HG03066 (cell line): ENCODE results near the gene ANKMY1.
"Not testable (repeated sequence)": the region's sequence is repeated elsewhere in the genome, so short reads cannot be mapped to it uniquely, and the experiment has no call there.

Experiments
- ATAC-seq: cut with Tn5 transposase; IDR thresholded peaks from one replicate; pipeline ENCODE4 v1.9.1; 2021; ENCODE audit warnings: low read depth; ENCODE audit not compliant: unreplicated experiment

ANKMY1 gene

DNA sequence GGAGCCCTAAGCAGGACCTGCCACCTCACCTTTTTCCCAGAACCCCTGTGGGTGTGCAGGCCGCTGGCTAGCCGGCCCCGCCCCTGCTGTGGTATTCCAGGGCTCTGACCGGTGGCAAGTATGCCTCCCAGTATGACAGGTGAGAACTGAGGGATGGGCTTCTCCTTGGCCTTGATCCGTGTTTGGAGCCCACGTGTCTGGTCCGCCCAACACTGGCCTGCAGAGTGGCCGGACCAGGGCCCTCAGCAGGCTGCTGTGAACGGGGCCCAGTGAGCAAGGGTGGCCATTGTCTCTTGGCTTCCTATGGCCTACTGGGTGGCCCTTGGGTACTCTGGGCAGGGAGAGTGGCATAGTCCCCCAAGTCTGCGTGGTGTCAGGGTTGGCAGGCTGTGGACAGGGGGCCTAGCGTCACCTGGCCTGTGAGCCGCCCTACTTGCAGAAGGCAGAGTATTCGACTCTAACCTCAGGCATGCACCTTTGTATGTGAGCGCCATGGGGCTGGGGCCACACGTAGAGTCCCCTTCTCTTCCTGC is 12.3 kb upstream of the ANKMY1 start:
- ATAC-seq, result no peak

DNA sequence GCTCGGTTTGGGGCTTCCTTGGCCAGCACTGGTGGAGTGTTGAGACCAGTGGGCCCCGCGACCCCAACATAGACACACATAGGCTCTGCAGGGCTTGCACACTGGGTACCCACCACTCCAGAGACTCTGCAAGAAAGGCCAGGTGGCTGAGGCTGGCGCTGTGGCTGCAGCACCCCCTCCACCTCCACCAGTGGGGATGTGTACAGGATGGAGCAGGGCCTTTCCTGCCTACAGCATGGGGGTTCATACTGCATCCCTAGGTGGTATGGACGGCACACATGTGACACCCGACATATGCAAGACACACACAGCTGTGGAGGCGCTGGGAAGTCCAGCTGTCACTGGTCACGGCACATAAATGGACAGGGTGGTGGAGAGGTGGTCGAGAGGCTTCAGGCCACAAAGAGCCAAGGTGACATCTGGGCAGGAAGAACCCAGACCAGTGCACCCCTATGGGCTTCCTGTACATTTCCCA is 11.8 kb upstream of the ANKMY1 start:
- ATAC-seq, result no peak

DNA sequence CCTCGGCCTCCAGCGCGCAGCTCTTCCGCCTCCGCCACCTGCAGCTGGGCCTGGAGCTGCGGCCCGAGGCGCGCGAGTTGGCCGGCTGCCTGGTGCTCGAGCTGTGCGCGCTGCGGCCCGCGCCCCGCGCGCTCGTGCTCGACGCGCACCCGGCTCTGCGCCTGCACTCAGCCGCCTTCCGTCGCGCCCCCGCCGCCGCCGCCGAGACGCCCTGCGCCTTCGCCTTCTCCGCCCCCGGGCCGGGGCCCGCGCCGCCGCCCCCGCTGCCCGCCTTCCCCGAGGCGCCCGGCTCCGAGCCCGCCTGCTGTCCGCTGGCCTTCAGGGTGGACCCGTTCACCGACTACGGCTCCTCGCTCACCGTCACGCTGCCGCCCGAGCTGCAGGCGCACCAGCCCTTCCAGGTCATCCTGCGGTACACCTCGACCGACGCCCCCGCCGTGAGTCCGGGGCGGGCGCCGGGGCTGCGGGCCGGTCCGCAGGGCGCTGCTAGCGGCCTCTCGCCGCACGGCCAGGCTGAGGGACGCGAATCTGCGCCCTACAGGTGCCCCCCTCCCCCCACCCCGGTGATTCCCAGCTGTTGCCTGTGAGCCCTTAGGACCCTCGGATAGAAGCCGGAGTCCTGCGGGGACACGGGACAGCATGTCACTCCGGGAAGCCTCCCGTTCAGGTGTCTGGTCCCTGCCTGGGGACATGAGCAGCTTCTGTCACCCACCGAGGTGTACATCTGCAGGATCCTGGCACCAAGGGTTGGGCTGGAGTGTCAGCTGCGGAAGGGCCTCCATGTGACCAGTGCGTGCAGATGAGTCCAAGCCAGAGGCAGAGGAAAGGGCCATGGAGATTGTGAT is 11.1 kb upstream of the ANKMY1 start:
- ATAC-seq, result no peak

DNA sequence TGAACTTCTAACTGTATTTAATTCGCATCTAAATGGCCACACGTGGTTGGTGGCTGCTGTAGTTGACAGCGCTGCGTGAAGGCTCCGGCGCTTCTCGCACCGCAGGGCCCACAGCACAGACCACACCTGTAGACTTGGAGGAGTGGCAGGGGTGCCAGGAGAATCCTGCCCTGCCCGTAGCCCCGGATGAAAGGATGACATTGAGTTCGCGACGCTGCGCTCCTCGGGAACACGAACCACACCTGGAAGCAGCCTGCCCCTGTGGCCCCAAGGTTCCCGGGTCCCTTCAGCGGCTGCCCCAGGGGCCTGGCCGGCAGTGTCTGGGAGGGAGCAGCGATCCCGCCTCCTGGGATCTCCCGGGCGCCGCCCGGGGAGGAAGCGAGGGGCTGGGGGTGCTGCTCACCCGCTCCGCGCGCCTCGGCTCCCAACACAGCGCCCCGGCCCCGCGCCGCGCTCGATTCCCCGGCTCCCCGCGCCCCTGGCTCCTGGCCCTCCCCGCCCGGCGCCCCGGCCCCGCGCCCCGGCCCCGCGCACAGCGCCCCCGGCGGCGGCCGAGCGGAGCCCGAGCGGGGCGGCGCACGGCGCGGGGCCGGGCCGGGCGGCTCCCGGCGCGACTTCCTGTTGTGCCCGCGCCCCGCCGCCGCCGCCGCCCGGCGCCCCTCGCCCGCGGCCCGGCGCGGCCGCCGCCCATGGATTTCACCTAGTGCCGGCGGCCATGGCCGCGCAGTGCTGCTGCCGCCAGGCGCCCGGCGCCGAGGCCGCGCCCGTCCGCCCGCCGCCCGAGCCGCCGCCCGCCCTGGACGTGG is 10.3 kb upstream of the ANKMY1 start, which contains the start of gene RNPEPL1:
Gene RNPEPL1, plus strand, starts transcription at position 613 of the 806 bp plus-strand sequence. Its CDS starts 103 bp downstream, at position 716.
- no peak for ATAC-seq

DNA sequence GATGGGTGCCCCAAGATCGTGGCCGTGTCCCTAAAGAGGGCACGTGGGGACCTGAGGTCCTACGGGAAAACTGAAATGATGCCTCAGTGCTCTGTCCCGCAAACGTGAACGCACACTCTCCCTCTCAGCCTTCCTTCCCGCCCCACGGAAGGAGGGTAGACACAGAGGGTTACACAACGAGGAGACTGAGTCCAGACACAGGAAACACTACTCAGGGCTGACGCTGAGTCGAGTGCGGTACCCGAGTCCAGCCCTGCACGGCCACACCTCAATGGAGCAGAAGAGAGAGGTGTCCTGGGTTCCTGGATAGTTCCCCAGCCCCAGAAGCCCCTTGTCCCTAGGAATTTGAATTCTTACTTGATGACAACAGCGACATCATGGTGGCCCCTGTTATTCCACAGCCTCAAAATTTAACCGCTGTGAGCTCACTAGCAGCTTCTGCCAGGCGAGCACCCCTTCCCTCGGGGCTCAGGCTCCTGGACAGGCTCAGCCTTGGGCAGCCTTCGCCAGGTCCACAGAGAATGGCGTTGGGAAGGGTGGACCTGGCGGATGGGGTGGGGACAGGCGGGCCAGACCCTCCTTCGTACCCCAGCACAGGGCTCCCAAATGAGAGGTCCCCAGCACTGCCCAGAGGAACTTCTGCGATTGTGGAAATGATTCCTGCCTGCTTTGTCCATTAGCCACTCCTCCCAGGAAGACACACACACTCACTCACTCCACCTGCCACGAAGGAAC is 9.5 kb upstream of the ANKMY1 start:
- ATAC-seq, result no peak

DNA sequence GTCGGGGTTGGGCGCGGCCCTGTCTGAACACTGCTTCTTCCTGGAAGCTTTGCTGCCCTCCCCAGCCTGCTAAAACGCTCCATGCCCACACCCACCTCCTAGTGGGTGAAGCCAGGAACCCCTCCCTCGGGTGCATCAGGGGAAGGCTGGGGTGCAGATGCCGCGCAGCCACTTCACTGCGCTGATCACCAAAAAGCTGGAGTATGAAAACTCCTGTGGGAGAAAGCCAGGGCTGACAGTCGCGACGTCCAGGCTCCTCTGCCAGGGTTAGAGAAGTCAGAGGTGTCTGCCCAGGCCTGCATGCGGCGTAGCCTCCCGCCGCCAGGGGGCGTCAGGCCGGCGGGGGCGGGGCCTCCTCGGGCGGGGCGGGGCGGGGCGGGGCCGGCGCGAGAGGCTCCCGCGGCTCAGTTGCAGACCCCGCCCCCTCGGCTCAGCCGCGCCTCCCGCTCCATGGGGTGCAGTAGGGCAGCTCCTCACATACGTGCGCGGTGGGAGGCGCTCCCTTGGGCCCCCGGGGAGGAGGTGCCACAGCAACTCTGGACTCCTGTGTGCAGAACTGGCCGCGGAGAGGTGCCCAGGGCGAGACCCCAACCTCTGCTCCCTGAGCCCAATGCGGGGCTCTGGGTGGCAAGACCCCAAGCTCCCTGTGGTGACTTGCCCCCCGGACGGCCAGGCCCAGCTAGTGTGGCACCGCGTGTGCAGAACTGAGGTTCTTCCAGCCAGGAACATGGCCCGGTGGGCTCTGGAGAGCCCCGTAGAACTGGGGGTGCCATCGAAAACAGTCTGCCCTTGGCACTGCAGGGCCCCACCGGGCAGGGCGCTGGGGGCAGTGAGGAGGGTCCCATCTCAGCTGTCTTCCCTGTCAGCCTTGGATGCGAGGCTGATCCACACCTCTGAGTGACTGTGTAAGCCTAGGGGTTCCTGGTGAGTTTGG is 8.7 kb upstream of the ANKMY1 start:
- ATAC-seq, result peak; percentile 44

DNA sequence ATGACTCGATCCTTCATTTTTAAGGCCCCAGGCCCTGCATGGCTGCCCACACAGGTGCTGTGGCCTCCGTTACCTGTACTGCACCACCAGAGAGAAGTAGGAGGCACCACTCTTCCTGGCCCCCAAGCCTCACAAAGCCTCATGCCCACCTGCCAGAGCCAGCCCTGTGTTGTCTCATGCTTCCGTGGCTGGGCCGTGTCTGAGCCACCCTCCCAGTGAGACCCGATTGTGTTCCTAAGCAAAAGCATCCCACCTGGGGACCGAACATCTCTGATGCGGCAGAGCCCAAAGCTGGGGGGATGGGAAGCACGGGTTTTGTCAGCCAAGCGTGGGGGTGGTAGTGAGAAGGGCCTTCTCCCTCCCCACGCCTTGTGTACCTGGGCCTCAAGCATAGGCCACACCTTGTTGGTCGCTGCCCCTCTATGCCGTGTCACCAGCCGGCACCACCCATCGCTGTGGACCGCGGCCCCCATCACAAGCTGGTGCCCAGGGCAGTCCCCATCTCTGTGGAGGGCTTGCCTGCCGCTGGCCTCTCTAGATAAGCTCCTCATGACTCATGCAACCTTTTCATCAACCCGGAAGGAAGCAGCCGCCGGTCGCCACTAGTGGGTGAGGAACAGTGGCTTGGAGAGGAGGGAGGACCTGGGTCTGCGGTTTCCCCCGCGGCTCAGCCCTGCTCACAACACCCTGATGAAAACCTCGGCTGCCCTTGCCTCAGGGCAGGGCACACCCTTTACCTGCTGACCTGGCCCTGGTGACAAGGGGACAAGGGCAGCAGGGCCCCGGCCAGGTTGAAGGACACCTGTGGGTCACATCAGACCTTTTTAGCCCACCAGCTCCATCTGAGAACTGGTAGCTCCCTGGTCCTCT is 7.8 kb upstream of the ANKMY1 start:
- ATAC-seq, result peak; percentile 35

DNA sequence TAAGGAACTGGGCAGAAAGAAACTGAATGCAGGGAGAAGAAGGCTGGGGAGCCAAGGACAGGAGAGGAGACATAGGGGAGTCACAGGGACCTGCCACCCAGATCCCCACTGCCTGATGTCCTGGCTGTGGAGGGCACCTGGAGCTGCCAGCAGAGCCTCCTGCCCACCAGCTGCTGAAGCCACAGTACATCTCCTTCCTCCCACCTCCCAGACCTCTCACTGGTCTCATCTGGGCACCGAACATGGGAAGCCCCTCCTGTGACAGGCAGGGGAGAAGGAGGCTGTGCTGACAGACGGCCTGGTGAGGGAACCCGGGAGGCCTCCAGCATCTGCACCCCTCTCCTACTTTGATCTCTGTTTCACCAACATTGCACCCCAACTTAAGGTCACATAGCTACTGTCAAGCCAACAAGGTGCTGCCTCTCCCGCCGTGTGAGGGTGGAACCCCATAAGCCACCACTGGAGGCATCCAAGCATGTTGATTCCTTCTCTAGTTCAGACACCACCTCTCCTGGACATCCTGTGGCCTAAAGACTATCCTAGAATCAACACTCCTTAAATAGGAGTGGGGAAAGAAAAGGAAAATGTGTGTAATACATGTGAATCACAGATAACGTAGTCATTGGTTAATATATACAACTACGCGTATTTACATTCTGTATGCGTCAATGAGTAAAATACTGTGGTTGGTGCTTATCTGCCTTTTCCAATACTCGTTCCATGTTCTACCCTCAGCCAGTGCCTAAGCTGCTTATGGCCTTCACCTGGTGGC is 7.0 kb upstream of the ANKMY1 start:
- ATAC-seq, result no peak

DNA sequence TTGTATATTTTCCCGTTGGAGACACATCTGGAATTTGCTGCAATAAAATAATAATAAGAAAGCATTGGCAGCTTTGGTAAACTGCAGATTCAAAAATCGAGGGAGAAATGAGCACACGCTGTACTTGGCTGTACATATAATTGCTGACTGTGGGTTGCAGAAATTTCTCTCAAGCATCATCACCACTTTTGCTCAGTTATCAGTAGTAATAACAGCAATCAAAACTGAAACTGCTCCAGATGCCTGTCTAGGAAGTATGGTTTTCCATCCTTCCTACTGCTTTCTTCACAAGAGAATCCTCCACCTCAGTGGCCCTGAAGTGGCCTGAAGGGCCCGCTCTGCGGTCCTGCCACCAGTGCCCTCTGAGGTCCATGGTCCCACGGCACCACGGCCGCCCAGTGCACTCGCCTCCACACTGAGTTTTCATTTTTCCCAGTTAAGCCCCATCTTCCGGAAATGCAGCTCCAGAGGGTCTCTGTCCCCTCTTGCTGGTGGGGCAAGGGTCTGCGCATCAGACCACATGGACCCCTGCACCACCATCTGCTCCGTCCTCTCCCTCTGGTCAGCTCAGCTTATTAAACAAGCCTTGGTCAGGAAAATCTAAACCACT is 6.3 kb upstream of the ANKMY1 start:
- no peak for ATAC-seq

DNA sequence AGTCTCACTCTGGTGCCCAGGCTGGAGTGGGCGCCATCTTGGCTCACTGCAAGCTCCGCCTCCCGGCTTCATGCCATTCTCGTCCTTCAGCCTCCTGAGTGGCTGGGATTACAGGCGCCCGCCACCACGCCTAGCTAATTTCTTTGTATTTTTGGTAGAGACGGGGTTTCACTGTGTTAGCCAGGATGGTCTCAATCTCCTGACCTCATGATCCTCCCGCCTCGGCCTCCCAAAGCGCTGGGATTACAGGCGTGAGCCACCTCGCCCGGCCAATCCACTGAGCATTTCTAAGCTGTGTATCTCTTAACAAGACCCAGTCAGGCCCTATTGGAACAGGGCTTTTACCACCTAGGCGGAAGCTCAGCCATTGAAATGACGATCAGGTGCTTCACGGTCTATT is 5.4 kb upstream of the ANKMY1 start:
- not testable (repeated sequence) for ATAC-seq

DNA sequence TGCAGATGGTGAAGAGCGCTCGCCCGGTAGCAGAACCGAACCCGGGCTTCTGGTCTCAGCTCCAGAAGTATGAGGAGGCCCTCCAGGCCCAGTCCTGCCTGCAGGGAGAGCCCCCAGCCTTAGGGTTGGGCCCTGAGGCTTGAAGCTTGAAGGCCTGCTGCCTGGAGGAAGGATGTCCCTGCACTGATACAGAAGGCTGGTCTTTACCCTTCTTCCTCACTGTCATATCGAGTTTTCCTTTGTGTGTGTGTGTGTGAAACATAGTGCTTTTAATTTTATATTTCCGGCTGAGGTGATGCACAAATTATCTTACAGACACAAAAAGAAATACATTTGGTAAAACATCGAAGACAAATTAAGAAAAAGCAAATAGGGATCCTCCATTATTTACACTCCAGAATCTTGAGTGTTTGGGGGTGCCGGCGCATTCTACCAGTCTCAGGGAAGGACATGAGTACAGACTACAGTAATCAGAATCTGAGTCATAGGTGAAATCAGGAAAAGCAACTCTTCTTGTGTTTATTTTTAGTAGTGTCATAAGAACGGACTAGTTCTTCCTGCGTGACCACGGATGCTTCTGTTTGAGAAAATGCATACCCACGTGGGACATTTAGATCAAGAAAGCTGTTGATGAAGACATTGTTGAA is 3.7 kb upstream of the ANKMY1 start:
- no peak for ATAC-seq

DNA sequence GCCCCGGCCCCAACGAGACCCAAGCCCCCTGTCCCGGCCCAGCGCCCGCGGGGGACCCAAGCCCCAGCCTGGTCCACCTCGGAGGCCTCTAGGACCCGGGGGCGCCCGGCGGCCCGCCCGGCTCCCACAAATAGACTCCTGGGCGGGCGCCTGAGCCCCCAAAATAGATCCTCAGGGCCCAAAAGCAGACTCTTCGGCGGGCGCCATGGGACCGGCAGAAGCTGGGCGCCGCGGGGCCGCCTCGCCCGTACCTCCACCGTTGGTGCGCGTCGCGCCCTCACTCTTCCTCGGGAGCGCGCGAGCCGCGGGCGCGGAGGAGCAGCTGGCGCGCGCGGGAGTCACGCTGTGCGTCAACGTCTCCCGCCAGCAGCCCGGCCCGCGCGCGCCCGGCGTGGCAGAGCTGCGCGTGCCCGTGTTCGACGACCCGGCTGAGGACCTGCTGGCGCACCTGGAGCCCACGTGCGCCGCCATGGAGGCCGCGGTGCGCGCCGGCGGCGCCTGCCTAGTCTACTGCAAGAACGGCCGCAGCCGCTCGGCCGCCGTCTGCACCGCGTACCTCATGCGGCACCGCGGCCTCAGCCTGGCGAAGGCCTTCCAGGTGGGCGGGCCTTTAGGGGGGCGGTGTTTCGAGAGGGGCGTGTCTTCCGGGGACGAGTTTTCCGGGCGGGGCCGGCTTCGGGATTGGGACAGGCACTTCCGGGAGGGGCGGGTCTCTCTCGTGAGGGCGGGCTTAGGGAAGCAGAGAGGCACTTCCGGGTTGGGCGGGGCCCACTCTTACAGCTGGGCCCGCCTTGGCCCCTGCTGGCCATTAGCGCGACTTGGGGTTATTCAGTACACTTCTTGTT is 2.9 kb upstream of the ANKMY1 start:
- peak; percentile 47 for ATAC-seq

DNA sequence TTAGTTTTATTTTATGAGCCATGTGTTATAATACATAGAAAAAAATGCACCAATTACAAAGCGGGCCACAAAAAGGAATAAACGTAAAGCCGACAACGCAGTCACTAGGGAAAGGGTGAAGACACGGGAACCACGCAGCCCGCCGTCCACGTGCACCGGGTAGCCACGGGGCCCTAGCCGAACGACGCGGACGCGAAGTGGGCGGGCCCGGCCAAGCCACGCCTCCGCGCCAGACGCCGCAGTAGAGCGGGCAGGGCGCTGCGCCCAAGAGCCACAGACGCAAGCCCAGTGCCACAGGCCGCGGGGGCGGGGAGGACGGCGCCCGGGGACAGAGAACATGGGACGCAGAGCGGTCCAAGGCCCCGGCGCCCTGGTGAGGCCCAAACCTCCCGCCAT is 2.3 kb upstream of the ANKMY1 start, which contains the start of gene DUSP28:
Gene DUSP28, plus strand, starts transcription at position 274 of the 396 bp plus-strand sequence. CDS start 328 bp downstream, outside the sequence.
- ATAC-seq, result peak; percentile 55

DNA sequence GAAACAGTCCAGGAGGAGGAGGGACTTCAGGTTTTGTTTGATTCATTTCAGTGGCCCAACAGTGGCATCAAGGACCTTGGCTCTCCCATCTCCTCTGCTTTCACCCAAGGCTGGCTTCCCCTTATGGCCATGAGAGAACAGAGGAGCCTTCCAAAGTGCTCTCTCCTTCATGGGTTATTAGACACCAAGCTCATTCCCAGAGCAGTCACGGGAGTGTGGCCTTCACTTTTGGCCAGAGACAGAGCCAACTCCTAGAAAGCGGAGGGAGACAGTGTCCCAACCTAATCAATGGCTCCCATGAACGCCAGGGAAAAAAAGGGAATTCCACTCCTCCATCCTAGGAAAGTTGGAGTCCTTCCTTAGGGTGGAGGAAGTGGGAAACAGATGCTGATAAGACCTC is 1.5 kb upstream of the ANKMY1 start:
- ATAC-seq, result no peak

DNA sequence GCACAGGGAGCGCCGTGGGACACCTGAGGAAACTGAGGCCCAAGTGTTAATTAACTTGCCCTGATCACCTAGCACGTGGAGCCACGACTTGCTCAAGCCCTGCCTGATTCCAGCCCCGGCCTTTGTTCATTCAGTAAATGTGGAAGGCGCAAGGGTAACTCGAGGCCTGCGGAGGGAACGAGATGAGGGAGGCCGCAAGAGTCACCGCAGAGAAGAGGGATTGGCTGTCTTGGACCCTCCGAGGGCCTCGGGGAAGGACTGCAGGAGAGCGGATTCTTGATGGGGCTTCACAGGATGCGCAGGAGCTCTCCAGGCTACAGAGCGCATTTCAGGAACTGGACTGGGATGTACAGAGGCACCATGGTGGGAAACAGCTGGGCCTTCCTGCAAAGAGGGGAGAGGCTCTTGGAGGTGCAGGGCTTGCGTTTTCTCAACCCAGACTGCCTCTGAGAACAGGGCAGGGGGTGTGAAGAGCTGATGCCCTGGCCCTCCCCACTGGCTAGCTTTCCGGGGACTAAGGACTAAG is 511 bp upstream of the ANKMY1 start:
- no peak for ATAC-seq
